Right lobe of liver (tissue), 4 donors: ENCODE results near the gene SYT9.

Experiments used
- CTCF ChIP-seq, 4 donors: fragments of 200-600 bp in 3 of 4; fragments of 450-650 bp in 1 of 4; IDR thresholded peaks; one replicate each; pipeline versions ENCODE4 v1.5.1 to v1.8.0; 2016 to 2022; ENCODE audit warnings: antibody characterized with exemption in 4 of 4, mild to moderate bottlenecking in 2 of 4
- POLR2A ChIP-seq: fragments of 450-650 bp; IDR thresholded peaks from one replicate; pipeline ENCODE4 v1.6.1; 2017; ENCODE audit warnings: antibody characterized with exemption, mild to moderate bottlenecking
- donor health status: DM: no; HTN: no; CAD: no.
- donor health status: DM: no; HTN: no; CAD: no.
- donor health status: DM: no; HTN: yes; CAD: no.

- no peak for TF ChIP-seq CTCF (IDR thresholded peaks at IDR 0.05)
- no peak for TF ChIP-seq POLR2A
Observed at GRCh38 chr11:7376386-7376785, 124.7 kb downstream of the SYT9 start.
